GM19193 (cell line): ENCODE data around the gene NDUFA6.

ENCODE experiments used
- POLR2A ChIP-seq: IDR thresholded peaks from 4 replicates; pipeline ENCODE4 v1.6.1; 2011; ENCODE audit not compliant: insufficient read depth, insufficient read length; ENCODE audit errors: extremely low read depth

Gene NDUFA6

DNA sequence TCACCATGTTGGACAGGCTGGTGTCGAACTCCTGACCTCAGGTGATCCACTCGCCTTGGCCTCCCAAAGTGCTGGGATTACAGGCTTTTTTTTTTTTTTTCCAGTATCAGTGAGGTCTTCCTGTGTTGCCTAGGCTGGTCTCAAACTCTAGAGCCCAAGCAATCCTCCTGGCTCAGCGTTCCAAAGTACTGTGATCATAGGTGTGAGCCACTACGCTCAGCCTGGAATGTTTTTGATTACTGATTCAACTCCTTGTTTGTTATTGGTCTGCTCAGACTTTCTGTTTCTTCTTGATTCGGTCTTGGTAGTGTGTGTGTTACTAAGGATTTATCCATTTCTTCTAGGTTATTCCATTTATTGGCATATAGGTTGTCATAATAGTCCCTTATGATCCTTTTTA, 51.3 kb downstream of the NDUFA6 start:
- no peak for TF ChIP-seq POLR2A
